GM12874 (cell line): ENCODE results near the gene MRGPRD.

Experiments
- CTCF ChIP-seq: IDR thresholded peaks from 2 replicates; pipeline ENCODE4 v1.5.1; 2011; ENCODE audit warnings: low read depth, mild to moderate bottlenecking, control low read depth, low read length, moderate library complexity; ENCODE audit not compliant: insufficient read depth

Gene MRGPRD

DNA sequence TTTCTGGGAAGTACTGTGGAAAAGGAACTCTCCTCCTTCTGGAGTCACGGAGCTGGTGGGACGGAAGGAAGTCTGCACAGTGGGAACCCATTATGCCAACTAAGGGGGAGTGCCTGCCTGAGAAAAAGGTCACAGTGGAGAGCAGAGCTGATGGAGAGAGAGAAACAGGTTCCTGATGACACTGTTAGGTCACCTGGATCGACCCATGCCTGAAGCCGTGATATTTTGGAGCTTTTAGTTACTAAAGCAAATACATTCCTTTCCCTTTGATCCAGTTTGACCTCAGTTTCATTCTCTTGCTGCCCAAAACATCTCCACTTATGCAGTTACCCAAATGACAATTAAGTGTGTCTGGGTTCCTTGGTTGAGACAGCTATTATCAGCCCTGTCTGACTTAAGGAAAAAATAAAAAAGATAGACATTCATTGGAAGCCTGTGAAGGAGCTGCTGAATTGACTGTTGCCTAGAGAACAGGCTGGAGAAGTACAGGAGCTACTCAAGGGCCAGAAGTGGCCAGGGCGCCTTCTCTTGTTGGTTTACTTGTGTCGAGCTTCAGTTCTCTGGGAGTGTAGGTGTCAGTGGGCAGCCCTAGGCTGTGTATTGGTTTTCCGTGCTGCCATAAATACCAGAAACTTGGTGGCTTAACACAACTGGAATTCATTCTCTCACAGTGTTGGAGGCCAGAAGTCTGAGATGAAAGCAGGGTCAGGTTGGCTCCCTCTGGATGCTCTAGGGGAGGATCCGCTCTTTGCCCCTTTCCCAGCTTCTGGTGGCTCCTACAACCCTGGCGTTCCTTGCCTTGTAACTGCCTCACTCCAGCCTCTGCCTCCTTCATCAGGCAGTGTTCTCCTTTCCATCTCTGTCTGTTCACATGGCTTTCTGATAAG, 13.6 kb downstream of the MRGPRD start:
- no peak for TF ChIP-seq CTCF

DNA sequence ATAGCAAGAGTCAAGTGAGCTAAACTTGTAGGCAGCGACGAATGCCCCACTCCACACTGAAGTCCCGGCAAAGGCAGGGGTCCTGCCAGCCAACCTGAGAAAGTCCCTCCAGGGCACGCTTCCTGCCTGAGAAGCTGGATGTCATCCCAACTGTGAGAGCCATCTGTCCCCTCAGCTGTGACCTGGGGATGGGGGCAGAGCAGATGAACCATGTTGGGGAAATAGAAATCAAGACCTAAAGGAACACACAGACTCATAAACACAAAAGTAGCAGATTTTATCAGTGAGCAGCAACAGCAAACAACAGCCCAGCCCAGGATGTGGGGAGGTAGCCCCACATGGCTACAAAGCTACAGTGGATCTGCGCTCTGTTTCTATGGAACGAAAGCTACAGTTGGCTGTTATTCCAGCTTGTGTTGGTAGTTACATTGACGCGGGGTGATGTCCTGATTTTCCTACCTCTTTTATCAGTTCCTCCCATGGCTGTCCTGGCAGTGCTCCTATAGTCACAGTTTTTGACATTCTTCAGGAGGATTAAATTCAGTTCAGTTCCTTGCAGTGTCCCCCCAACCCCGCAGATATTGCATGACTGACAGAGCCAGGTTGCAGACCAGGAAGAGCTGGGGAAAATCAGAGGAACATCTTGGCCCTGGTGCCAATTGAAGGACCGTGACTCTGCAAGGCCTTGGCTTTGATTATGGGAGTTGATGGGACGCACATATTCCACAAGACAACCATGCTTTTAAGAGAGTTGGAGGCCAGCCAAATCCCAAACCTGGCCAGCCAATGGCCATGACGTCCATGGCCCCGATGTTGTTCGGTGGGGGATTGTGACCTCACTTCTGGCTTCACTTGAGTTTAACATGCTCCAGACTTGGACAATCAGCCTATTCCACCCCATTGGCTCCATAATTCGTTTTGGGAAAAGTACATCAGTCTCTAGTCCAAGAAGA, 14.6 kb downstream of the MRGPRD start:
- no peak for TF ChIP-seq CTCF

DNA sequence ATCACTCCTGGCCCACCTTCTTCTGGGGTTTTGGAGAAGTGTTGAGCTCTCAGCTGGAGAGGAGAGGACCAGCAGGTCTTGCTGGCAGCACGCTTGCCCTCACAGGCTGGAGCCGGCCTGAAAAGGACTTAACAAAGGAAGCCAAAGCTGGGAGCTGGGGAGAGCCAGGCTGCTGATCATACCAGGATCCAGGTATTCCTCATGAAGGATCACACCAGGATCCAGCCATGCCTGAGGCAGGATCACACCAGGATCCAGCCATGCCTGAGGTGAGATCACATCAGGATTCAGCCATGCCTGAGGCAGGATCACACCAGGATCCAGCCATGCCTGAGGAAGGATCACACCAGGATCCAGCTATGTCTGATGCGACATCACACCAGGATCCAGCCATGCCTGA, 17.0 kb downstream of the MRGPRD start:
- no peak for TF ChIP-seq CTCF

DNA sequence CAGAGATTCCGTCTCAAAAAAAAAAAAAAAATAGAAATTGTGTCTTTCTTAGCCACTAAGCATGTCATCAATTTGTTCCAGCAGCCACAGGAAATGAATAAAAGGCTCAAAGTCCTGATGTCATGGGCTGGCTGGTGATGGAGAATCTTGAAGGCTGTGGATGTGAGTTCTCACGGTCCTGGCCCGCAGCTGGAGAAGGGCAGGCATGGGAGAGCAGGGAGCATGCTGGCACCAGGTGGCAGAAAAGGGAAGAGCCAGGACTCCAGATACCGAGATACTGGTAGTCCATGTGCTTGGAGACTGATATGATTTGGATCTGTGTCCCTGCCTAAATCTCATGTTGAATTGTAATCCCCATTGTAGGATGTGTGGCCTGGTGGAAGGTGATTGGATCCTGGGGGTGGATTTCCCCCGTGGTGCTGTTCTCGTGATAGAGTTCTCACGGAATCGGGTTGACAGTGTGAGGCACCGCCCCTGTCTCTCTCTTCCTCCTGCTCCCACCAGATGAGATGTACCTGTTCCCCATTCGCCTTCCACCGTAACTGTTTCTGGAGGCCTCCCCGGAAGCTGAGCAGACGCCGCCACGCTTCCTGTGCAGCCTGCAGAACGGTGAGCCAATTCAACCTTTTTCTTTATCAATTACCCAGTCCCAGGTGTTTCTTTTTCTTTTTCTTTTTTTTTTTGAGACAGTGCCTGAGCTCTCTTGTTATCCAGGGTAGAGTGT, 18.1 kb downstream of the MRGPRD start:
- no peak for TF ChIP-seq CTCF

GRCh38 chr11:68961245-68961644, 19.5 kb downstream of the MRGPRD start:
- TF ChIP-seq CTCF: no peak

GRCh38 chr11:68960294-68961071, 20.3 kb downstream of the MRGPRD start:
- no peak for TF ChIP-seq CTCF
